ENCODE data around the gene PPP1R13B.

The PPP1R13B gene

GRCh38 chr14:103862393-103862782, 15.0 kb upstream of the PPP1R13B start:
- no peaks in the 10 kb centered on the region for H3K4me1 ChIP-seq (ENCODE audit: control insufficient read depth, insufficient read depth, low read length)
- no peaks in the 10 kb centered on the region for H3K36me3 ChIP-seq (ENCODE audit: control insufficient read depth, insufficient read depth, low read length)
- H3K27me3 ChIP-seq (ENCODE audit: control insufficient read depth, insufficient read depth, low read length), result peaks cover 3% of the 10 kb centered on the region
- H3K27ac ChIP-seq (ENCODE audit: low read depth, low read length), result no peak overlapping the region
- no peak overlapping the region for H3K9ac ChIP-seq (ENCODE audit: low read length)
- peak overlapping the region; percentile 19 for H3K4me3 ChIP-seq (ENCODE audit: low read length)

GRCh38 chr14:103861413-103862392, 14.3 kb upstream of the PPP1R13B start:
- Histone ChIP-seq H3K27me3 (ENCODE audit: control insufficient read depth, insufficient read depth, low read length) (peaks cover 3% of the 10 kb centered on the region), H3K4me3 (ENCODE audit: low read length) (peak overlapping the region; percentile 19), H3K27ac (ENCODE audit: low read depth, low read length) (no peak overlapping the region), H3K9ac (ENCODE audit: low read length) (no peak overlapping the region), H3K4me1 (ENCODE audit: control insufficient read depth, insufficient read depth, low read length) (no peaks in the 10 kb centered on the region), H3K36me3 (ENCODE audit: control insufficient read depth, insufficient read depth, low read length) (no peaks in the 10 kb centered on the region)

DNA sequence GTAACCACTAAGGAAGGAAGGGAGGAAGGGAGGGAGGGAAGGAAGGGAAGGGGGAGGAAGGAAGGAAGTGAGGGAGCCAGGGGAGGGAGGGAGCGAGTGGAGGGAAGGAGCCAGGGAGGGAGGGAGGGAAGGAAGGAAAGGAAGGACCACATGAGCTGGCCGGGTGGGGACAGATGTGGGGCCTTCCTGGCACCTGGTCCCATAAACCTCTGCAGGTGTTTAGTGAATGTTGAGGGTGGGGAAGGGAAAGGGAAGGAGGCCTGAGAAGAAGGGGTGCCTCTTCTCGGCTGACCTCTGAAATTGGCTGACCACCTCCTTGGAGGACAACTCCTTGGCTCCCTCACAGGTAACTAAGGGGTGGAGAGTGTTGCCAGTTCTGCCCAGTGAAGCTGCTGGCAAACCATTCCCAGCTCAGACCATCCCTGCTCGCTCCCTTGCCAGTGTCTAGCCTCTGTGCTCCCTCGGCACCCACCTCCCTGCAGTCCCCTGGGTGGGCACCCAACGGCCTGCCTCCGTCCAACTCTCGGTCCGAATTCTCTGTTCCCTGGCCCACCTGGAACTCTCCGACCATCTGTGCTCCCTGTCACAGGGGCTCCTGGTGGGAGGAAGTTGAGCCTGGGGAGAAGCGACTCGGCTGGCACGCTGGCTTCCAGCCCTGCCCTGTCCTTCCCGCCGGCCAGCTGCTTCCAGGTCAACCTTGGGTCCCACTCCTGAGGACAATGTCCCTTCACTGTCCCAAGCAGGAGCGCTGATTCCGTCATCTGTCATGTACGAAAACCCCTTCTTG, 12.2 kb upstream of the PPP1R13B start:
- no peaks in the 10 kb centered on the region for H3K4me1 ChIP-seq (ENCODE audit: control insufficient read depth, insufficient read depth, low read length)
- H3K27ac ChIP-seq (ENCODE audit: low read depth, low read length), result no peak overlapping the region
- no peak overlapping the region for H3K4me3 ChIP-seq (ENCODE audit: low read length)
- H3K9ac ChIP-seq (ENCODE audit: low read length), result no peak overlapping the region
- peaks cover 3% of the 10 kb centered on the region for H3K27me3 ChIP-seq (ENCODE audit: control insufficient read depth, insufficient read depth, low read length)
- H3K36me3 ChIP-seq (ENCODE audit: control insufficient read depth, insufficient read depth, low read length), result no peaks in the 10 kb centered on the region

DNA sequence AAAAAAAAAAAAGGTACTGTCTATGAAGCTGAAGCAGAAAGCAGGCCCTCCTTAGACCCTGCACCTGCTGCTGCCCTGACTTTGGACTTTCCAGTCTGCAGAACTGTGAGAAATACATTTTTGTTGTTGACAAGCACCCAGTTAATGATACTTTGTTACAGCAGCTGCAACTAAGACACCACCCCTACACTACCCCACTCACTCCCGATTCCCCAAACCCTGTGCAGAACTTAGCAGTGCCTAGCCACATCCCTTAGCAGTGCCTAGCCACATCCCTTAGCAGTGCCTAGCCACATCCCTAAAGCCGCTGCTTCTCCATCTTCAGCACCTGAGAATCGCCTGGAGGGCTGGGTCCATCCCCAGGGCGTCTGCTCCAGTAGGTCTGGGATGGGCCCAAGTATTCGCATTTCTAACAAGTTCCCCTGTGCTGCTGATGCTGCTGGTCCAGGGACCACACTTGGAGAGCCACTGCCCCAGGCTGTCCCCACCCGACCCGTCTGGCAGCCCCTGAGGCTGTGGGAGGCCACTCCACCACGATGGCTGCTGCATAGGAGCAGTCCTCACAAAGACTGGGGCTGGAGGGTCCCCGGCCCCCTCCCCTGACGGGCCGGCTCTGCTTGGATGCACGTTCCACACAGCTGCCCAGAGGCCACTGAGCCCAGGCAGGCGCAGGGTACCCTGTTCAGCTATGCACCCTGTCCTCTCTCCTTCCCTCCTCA, 10.8 kb upstream of the PPP1R13B start:
- Histone ChIP-seq H3K36me3 (ENCODE audit: control insufficient read depth, insufficient read depth, low read length) (no peaks in the 10 kb centered on the region), H3K9ac (ENCODE audit: low read length) (no peak overlapping the region), H3K27me3 (ENCODE audit: control insufficient read depth, insufficient read depth, low read length) (peaks cover 3% of the 10 kb centered on the region), H3K4me3 (ENCODE audit: low read length) (no peak overlapping the region), H3K27ac (ENCODE audit: low read depth, low read length) (no peak overlapping the region), H3K4me1 (ENCODE audit: control insufficient read depth, insufficient read depth, low read length) (no peaks in the 10 kb centered on the region)

DNA sequence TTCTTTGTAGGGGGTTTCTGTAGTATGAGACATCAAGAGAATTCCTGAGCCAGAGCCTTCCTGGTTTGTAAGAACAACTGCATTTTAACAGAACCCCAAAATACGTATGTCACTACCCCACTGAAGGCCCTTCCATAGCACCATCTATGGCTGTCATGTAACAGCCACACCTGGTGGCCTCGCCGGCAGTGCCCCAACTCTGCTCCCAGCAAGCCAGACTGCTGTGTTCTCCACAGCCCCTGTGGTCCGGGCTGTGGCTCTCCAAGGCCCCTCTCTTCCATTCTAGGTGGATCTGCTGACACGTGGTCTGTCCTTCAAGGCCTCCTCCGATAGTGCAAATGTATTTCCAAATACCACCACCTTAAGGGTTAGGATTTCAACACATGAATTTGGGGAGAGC, 9.9 kb upstream of the PPP1R13B start:
- H3K9ac ChIP-seq (ENCODE audit: low read length), result no peak overlapping the region

DNA sequence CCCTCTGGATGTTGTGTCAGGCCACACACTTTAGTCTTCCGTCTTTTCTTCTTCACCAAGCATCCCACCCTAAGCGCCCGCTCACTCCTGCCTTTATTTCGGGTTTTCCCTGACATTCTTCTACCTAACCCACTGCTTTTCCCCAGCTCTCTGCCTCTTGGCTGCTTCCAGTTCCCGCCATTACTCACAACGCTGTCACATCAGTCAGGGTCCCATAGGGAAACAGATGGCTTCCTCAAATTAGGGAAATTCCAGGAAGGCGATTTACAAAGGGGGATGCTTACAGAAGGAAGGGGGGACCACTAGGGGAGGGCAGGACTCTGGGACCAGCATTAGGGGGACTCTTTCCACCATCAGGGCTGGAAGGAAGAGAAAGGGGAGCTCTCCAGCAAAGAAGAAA, 9.2 kb upstream of the PPP1R13B start:
- Histone ChIP-seq H3K4me3 (ENCODE audit: low read length) (no peak overlapping the region), H3K4me1 (ENCODE audit: control insufficient read depth, insufficient read depth, low read length) (no peaks in the 10 kb centered on the region), H3K36me3 (ENCODE audit: control insufficient read depth, insufficient read depth, low read length) (no peaks in the 10 kb centered on the region), H3K27me3 (ENCODE audit: control insufficient read depth, insufficient read depth, low read length) (peaks cover 2% of the 10 kb centered on the region), H3K9ac (ENCODE audit: low read length) (no peak overlapping the region), H3K27ac (ENCODE audit: low read depth, low read length) (no peak overlapping the region)

More for the DNA sequence above, 9.9 kb upstream of the PPP1R13B start:
- H3K36me3 ChIP-seq (ENCODE audit: control insufficient read depth, insufficient read depth, low read length), result no peaks in the 10 kb centered on the region
- peaks cover 3% of the 10 kb centered on the region for H3K27me3 ChIP-seq (ENCODE audit: control insufficient read depth, insufficient read depth, low read length)
- no peak overlapping the region for H3K27ac ChIP-seq (ENCODE audit: low read depth, low read length)
- H3K4me1 ChIP-seq (ENCODE audit: control insufficient read depth, insufficient read depth, low read length), result no peaks in the 10 kb centered on the region
- no peak overlapping the region for H3K4me3 ChIP-seq (ENCODE audit: low read length)

- no peak overlapping the region for H3K9ac ChIP-seq (ENCODE audit: low read length)
- no peaks in the 10 kb centered on the region for H3K27me3 ChIP-seq (ENCODE audit: control insufficient read depth, insufficient read depth, low read length)
- H3K4me3 ChIP-seq (ENCODE audit: low read length), result no peak overlapping the region
- H3K4me1 ChIP-seq (ENCODE audit: control insufficient read depth, insufficient read depth, low read length), result no peaks in the 10 kb centered on the region
- no peak overlapping the region for H3K27ac ChIP-seq (ENCODE audit: low read depth, low read length)
- no peaks in the 10 kb centered on the region for H3K36me3 ChIP-seq (ENCODE audit: control insufficient read depth, insufficient read depth, low read length)
Measured at GRCh38 chr14:103856105-103856504, 8.7 kb upstream of the PPP1R13B start.

GRCh38 chr14:103855734-103856095, 8.3 kb upstream of the PPP1R13B start:
- no peaks in the 10 kb centered on the region for H3K36me3 ChIP-seq (ENCODE audit: control insufficient read depth, insufficient read depth, low read length)
- H3K27ac ChIP-seq (ENCODE audit: low read depth, low read length), result no peak overlapping the region
- no peaks in the 10 kb centered on the region for H3K4me1 ChIP-seq (ENCODE audit: control insufficient read depth, insufficient read depth, low read length)
- H3K4me3 ChIP-seq (ENCODE audit: low read length), result no peak overlapping the region
- H3K27me3 ChIP-seq (ENCODE audit: control insufficient read depth, insufficient read depth, low read length), result no peaks in the 10 kb centered on the region
- no peak overlapping the region for H3K9ac ChIP-seq (ENCODE audit: low read length)

DNA sequence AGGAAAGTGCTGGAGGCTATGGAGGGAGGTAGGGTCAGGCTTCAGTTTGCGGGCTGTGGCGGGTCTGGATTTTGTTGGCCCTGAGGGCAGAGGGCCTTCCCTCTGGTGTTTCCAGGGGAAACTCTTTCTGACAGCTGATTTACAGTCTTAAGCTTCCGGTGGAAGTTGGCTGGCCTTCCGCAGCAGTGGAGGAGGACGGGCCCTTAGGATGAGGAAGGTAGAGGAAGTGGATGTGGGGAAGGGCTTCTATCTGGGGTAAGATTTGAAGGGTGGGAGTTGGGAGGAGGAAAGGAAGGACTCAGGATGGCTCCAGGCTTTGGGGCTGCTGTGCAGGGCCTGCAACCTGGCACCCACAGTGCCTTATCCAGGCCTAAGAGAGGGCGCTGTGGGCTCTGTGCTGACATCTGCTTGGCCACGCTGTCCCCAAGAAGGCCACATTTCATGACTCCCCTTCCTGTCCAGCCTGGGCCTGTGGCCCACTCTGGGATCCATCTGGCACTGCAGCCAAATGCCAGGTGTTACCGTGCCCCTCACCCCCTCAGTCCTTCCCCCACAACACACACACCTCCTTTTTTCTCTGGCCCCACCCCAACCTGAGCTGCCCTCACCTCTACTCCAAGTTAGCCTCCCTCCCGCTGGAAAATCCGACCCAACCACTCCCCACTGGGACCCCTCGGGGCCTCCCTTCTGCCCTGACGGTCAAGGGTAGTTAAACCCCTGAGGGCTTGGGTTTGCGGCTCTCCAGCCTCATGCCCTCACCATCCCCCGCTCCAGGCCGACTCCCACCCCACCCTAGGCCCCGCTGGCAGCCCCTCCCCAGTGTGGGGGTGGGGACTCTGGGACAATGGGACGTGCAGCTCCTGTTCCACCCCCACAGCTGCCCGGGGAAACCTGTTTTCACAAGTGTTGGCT, 7.7 kb upstream of the PPP1R13B start:
- H3K9ac ChIP-seq (ENCODE audit: low read length), result no peak overlapping the region
- no peaks in the 10 kb centered on the region for H3K27me3 ChIP-seq (ENCODE audit: control insufficient read depth, insufficient read depth, low read length)
- no peak overlapping the region for H3K4me3 ChIP-seq (ENCODE audit: low read length)
- no peak overlapping the region for H3K27ac ChIP-seq (ENCODE audit: low read depth, low read length)
- H3K36me3 ChIP-seq (ENCODE audit: control insufficient read depth, insufficient read depth, low read length), result no peaks in the 10 kb centered on the region
- H3K4me1 ChIP-seq (ENCODE audit: control insufficient read depth, insufficient read depth, low read length), result no peaks in the 10 kb centered on the region

DNA sequence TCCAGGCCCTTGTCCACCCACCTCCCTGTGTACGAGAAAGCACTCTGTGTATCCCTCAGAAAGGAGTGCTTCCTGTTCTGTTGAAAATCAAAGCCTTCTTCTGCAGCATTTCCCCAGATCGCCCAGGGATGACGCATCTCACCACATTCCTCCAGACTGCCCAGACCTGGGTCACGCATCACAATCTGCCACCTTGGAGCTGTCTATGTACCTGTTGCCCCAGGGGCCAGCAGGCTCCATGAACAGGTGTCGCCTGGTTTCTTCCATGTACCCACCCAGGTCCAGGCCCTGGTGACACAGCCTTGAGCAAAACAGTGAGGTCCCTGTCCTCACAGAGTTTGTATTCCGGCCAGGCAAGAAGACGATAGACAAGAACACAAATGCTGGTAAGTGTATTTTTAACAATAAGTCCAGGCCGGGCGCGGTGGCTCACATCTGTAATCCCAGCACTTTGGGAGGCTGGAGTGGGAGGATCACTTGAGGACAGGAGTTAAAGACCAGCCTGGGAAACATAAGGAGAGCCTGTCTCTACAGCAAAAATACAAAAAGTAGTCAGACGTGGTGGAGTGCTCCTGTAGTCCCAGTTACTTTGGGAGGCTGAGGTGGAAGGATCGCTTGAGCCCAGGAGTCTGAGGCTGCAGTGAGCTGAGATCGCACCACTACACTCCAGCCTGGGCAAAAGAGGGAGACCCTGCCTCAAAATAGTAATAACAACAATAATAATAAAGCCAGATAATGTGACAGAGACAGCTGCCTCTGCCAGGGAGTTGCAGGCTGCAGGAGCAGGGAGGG, 6.8 kb upstream of the PPP1R13B start:
- Histone ChIP-seq H3K27me3 (ENCODE audit: control insufficient read depth, insufficient read depth, low read length) (no peaks in the 10 kb centered on the region), H3K4me3 (ENCODE audit: low read length) (no peak overlapping the region), H3K4me1 (ENCODE audit: control insufficient read depth, insufficient read depth, low read length) (no peaks in the 10 kb centered on the region), H3K9ac (ENCODE audit: low read length) (no peak overlapping the region), H3K36me3 (ENCODE audit: control insufficient read depth, insufficient read depth, low read length) (no peaks in the 10 kb centered on the region), H3K27ac (ENCODE audit: low read depth, low read length) (no peak overlapping the region)
